DMS53 treated with DMSO at 0.1 percent for 48 hours (cell line): ENCODE data around the gene LRCOL1.

Experiments
- DNase-seq: peaks from one replicate; lab custom pipeline; 2025; ENCODE audit not compliant: unreplicated experiment; lab: John Stamatoyannopoulos, UW

LRCOL1 gene

GRCh38 chr12:132610051-132610759, at the start of gene LRCOL1:
TSS of gene LRCOL1 (minus strand) at chr12:132610582. CDS start at chr12:132606251, 4,331 bp downstream.
- no peak for DNase-seq

GRCh38 chr12:132660052-132660451, 49.7 kb upstream of the LRCOL1 start:
- no peak for DNase-seq

GRCh38 chr12:132659146-132659545, 48.8 kb upstream of the LRCOL1 start:
- no peak for DNase-seq

- DNase-seq, result no peak
Observed at GRCh38 chr12:132658149-132658894, 47.9 kb upstream of the LRCOL1 start.

GRCh38 chr12:132657004-132657727, 46.8 kb upstream of the LRCOL1 start:
- DNase-seq, result no peak

- no peak for DNase-seq
Observed at GRCh38 chr12:132653567-132654290, 43.3 kb upstream of the LRCOL1 start.

- peak; percentile 100 for DNase-seq
Observed at GRCh38 chr12:132651444-132652100, 41.2 kb upstream of the LRCOL1 start.

- no peak for DNase-seq
Observed at GRCh38 chr12:132649226-132649945, 39.0 kb upstream of the LRCOL1 start.

GRCh38 chr12:132648616-132649225, 38.3 kb upstream of the LRCOL1 start:
- DNase-seq, result no peak

GRCh38 chr12:132647858-132648257, 37.5 kb upstream of the LRCOL1 start:
- DNase-seq, result no peak

GRCh38 chr12:132646850-132647249, 36.5 kb upstream of the LRCOL1 start:
- no peak for DNase-seq

- DNase-seq, result no peak
Observed at GRCh38 chr12:132642846-132643835, 32.8 kb upstream of the LRCOL1 start.

GRCh38 chr12:132641811-132642650, 31.6 kb upstream of the LRCOL1 start:
- DNase-seq, result no peak

GRCh38 chr12:132640936-132641335, 30.6 kb upstream of the LRCOL1 start:
- no peak for DNase-seq

GRCh38 chr12:132639956-132640520, 29.7 kb upstream of the LRCOL1 start:
- DNase-seq, result no peak

GRCh38 chr12:132638541-132639408, 28.4 kb upstream of the LRCOL1 start:
- peak; percentile 16 for DNase-seq
